ENCODE data around the gene C11orf86.

DNA sequence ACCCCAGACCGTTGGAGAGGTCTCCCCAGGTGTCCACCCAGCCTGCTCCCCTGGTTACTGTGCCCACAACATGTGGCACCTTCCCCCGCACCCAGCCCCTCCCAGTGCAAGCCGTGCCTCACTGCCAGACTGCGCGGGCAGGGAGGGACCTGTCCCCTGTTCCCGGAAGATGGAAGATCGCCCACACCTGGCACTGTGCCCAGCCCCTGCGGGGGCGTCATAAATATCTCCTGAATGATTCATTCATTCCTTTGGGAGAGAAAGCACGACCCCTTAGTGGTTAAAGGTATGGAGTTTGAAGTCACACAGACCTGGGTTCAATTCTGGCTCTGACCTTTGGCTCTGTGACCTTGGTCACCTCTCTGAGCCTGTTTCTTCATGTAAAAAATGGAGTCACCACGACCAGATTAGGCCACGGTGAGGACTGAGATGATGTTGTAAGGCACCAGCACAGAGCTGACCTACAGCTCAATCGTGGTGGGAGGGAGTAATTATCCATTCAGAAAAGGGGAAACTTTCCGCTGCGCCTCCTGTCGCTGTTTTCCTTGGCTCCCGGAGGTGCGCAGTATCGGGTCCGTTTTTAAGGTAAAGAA, 47.3 kb downstream of the C11orf86 start:
- TF ChIP-seq, protein P1, sequence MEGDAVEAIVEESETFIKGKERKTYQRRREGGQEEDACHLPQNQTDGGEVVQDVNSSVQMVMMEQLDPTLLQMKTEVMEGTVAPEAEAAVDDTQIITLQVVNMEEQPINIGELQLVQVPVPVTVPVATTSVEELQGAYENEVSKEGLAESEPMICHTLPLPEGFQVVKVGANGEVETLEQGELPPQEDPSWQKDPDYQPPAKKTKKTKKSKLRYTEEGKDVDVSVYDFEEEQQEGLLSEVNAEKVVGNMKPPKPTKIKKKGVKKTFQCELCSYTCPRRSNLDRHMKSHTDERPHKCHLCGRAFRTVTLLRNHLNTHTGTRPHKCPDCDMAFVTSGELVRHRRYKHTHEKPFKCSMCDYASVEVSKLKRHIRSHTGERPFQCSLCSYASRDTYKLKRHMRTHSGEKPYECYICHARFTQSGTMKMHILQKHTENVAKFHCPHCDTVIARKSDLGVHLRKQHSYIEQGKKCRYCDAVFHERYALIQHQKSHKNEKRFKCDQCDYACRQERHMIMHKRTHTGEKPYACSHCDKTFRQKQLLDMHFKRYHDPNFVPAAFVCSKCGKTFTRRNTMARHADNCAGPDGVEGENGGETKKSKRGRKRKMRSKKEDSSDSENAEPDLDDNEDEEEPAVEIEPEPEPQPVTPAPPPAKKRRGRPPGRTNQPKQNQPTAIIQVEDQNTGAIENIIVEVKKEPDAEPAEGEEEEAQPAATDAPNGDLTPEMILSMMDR (IDR thresholded peaks at IDR 0.05), result no peak
- TF ChIP-seq POLR2A (IDR thresholded peaks at IDR 0.05), result no peak

Measured in heart left ventricle (tissue), 13 donors.